ENCODE measurements around the gene MYOCD. TPM values are rescaled to one million over a fixed set of nuclear protein-coding genes. Genes with fewer than 3 reads are reported as not detected.

Gene MYOCD
- total RNA-seq, 4 donors from 2014 or later = 0.65 to 8.5 (median 0.98) TPM

GRCh38 chr17:12800855-12801365 lies 135.2 kb downstream of the MYOCD start:
- TF ChIP-seq, protein P1, sequence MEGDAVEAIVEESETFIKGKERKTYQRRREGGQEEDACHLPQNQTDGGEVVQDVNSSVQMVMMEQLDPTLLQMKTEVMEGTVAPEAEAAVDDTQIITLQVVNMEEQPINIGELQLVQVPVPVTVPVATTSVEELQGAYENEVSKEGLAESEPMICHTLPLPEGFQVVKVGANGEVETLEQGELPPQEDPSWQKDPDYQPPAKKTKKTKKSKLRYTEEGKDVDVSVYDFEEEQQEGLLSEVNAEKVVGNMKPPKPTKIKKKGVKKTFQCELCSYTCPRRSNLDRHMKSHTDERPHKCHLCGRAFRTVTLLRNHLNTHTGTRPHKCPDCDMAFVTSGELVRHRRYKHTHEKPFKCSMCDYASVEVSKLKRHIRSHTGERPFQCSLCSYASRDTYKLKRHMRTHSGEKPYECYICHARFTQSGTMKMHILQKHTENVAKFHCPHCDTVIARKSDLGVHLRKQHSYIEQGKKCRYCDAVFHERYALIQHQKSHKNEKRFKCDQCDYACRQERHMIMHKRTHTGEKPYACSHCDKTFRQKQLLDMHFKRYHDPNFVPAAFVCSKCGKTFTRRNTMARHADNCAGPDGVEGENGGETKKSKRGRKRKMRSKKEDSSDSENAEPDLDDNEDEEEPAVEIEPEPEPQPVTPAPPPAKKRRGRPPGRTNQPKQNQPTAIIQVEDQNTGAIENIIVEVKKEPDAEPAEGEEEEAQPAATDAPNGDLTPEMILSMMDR (IDR thresholded peaks at IDR 0.05; ENCODE audit: low read depth) = no peak

DNA sequence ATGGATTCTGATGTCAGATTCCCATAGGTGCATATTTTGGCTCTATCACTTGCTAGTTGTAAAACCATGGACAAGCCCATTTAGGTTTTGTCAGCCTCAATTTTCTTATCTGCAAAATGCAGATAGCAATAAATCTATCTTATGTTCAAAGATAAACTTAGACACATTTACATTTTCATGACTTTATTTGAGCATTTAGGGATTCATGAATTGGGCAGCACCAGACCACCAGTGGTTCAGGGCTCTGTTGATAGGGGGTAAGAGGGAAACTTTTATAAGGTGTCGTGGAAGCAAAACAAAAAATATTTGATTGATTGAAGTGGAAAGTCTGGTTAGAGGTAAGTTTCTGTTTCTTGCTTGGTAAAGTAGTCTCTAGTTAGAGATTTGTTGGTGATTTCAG lies 140.9 kb downstream of the MYOCD start:
- TF ChIP-seq, protein P1 (IDR thresholded peaks at IDR 0.05; ENCODE audit: low read depth) = no peak

GRCh38 chr17:12808723-12809122 lies 143.0 kb downstream of the MYOCD start:
- TF ChIP-seq, protein P1 (IDR thresholded peaks at IDR 0.05; ENCODE audit: low read depth) = no peak

DNA sequence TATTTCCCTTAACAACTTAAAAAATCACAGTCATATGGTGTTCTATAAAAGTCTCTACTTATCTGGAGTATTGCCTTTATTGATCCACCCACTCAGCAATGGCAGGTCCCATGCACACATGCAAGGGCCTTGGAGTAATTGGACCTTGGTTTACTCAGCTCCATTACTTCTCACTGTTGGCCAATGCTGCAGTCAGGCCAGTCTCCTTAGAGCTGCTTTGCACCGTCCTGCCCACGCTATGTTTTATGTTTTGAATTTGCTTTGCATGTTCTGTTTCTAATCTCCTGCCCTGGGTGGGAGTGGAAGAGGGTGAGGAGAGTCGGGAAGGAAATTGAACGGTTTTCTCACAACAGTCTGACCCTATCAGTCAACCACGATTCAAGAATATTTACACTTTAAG lies 147.2 kb downstream of the MYOCD start:
- TF ChIP-seq, protein P1 (IDR thresholded peaks at IDR 0.05; ENCODE audit: low read depth) = no peak

- TF ChIP-seq, protein P1 (IDR thresholded peaks at IDR 0.05; ENCODE audit: low read depth) = no peak
Measured at GRCh38 chr17:12813664-12814063, 148.0 kb downstream of the MYOCD start.

DNA sequence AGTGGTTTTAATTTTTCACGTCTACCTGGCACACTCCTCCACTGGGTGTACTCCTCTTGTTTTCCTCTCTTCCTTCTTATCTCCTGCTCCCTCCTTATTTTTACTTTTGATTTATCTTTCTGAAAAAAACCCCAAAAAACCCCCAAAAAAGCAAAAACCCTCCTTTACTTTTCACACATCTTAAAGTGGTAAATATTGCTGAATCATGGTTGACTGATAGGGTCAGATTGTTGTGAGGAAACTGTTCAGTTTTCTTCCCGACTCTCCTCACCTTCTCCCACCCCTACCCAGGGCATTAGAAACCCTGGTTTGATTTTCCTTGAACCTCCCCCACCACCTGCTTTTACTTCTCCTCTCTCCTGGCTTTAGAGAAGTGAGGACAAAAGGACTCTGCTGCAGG lies 149.0 kb downstream of the MYOCD start:
- TF ChIP-seq, protein P1 (IDR thresholded peaks at IDR 0.05; ENCODE audit: low read depth) = no peak

DNA sequence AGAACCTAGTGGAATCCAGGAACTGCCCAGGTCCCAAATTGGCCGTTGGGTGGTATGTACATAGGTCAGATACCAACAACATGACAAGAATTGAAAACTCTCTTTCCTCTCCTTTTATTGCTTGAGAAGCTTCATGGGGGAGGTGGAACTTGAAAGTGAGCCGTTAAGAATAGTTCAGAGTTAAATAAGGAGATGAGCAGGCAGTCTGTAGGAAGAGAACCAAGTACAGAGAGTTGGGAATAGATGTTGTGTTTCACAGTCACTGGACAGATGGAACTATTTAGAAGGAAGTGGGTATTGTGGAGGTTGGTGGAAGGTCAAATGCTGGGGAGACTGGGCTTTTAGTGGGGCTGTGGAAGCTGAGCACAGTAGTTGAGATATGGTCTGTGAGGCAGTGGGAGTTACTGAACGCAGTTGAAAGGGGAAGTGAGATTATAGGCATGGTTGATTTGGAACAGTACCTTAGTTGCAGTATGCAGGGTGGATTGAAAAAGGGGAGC lies 150.0 kb downstream of the MYOCD start:
- TF ChIP-seq, protein P1 (IDR thresholded peaks at IDR 0.05; ENCODE audit: low read depth) = no peak

Other genes with a start within 250 kb of the MYOCD start
- 1 to 10 TPM; 1.3 to 3.4 (median 1.9) TPM for gene ARHGAP44, start 123.6 kb downstream of the MYOCD start, total RNA-seq